T-helper 2 cell treated with Interferon-gamma antibody and Interleukin-4, amounts not matched to agents 5 μg/mL and 100 μg/mL, for 36 hours (primary cell): ENCODE data around the gene TMEM151B.
"Not testable (repeated sequence)": the region's sequence is repeated elsewhere in the genome, so short reads cannot be mapped to it uniquely, and the experiment has no call there.

Source experiments
- DNase-seq: peaks from one replicate; pipeline ENCODE4 v3.0.0; 2021; ENCODE audit warnings: low spot score
- H3K27ac Mint-ChIP-seq: one replicate; pipeline ENCODE4 v1.8.0; 2021; ENCODE audit warnings: mild to moderate bottlenecking, mixed read lengths
- H3K27me3 Mint-ChIP-seq: one replicate; pipeline ENCODE4 v1.8.0; 2021; ENCODE audit warnings: low read depth, mixed read lengths
- H3K36me3 Mint-ChIP-seq: one replicate; pipeline ENCODE4 v1.8.0; 2021; ENCODE audit warnings: low read depth, mixed read lengths
- H3K4me1 Mint-ChIP-seq: one replicate; pipeline ENCODE4 v1.8.0; 2021; ENCODE audit warnings: low read depth, mixed read lengths
- H3K4me3 Mint-ChIP-seq: one replicate; pipeline ENCODE4 v1.8.0; 2022; ENCODE audit warnings: mild to moderate bottlenecking, moderate library complexity, mixed read lengths
- H3K9me3 Mint-ChIP-seq: one replicate; pipeline ENCODE4 v1.8.0; 2021; ENCODE audit warnings: mixed read lengths

The TMEM151B gene

DNA sequence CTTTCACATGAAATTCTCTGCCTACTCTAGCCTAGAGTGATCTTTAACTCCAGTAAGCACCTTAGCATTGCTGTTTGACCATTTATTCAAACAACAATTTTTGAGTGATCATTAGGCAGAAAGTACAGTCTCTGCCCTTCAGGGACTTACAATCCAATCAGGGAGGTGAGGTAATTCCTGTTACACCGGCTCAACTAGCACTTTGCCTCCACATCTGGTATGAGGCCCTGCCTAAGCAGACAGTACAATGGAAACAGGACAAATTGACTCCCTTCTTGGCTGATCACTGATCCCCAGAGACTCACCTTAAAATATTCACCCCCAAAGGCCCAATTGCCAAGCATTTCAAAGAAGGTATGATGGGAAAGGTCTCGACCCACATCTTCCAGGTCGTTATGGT, 41.5 kb downstream of the TMEM151B start:
- Mint-ChIP-seq H3K9me3 (no peaks in the 10 kb centered on the region), H3K4me3 (peak overlapping the region; percentile 95), H3K36me3 (peaks cover 22% of the 10 kb centered on the region), H3K27ac (peak overlapping the region; percentile 88), H3K27me3 (peaks cover 2% of the 10 kb centered on the region), H3K4me1 (peaks cover 10% of the 10 kb centered on the region)
- DNase-seq = no peak

DNA sequence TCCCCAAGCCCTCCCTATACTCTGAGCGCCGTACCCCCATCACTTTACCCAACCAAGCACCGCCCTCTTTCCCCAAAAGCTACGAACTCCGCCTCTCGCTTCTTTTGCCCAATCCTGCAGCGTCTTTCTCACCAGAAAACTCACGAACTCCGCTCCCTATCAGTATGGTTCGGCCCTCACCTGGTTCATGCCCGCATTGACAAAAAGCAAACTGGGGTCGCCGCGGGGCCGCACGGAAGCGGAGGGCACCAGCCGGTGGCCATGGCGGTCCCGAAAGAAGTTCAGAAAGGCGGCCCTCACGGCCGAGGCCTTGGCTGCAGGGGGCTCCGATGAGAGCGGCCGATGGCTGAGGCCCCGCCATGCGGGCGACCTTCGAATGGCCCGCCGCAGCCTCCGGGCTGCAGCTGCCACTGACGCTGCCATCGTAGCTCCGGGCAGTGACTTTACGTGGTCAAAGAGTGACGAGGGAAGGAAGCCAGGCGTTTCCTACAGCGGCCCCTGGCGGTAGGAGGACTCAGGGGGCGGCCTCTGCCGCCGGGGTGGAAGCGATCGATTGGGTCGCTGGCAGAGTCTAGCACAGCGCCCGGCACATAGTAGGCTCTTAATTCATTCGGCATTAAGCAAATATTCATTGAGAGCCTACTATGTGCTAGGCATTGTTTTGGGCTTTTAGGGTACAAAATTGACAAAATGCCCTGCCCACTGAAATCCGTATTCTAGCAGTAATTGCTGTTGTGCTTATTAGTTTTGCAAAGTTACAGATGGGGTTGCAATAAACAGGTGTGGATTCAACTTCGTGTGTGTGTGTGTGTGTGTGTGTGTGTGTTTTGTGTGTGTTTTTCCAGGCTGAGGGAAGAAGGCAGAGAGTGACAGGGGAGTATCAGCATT, 42.9 kb downstream of the TMEM151B start, which contains the start of gene AARS2:
AARS2 (minus strand) TSS at position 447 of the 888 bp plus-strand sequence; CDS start at position 423, 24 bp downstream.
- Mint-ChIP-seq H3K27me3 (peaks cover 7% of the 10 kb centered on the region), H3K27ac (peak within 1 kb of the TSS; percentile 88), H3K9me3 (no peaks in the 10 kb centered on the region), H3K4me3 (peak within 1 kb of the TSS; percentile 95), H3K4me1 (peaks cover 10% of the 10 kb centered on the region), H3K36me3 (peaks cover 19% of the 10 kb centered on the region)
- peak; percentile 91 for DNase-seq

DNA sequence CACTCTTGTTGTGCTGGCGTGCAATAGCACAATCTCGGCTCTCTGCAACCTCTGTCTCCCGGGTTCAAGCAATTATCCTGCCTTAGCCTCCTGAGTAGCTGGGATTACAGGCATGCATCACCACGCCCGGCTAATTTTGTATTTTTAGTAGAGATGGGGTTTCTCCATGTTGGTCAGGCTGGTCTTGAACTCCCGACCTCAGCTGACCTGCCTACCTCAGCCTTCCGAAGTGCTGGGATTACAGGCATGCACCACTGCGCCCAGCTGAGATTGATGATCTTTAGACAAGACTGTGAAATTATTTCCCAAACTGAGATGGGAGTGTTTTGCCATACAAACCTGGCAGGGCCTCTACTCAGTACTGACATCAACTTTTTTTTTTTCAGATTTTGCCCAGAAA, 44.4 kb downstream of the TMEM151B start:
- not testable (repeated sequence) for H3K4me1 Mint-ChIP-seq, H3K4me3 Mint-ChIP-seq, DNase-seq, H3K9me3 Mint-ChIP-seq, H3K27ac Mint-ChIP-seq
- Mint-ChIP-seq H3K36me3 (peaks cover 11% of the 10 kb centered on the region), H3K27me3 (peaks cover 19% of the 10 kb centered on the region)

DNA sequence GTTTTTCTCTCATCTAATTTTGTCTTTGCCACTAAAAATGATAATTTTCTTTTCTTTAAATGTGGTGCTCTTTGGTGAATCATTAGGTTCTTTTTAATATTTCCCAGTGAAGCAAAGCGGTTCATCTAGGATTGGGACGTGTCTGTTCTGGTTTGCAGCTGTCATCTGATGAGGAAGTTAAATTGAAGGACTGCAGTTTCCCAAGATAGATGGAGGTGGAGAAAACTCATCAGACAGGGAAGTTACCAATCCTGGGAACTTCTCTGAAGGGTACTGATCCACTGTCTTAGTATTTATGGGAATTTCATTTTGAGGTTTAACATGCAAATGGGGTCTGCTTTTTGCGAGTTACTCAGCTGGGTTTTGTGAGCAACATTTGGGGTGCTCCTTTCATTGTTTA, 45.3 kb downstream of the TMEM151B start:
- DNase-seq = no peak
- H3K36me3 Mint-ChIP-seq = peaks cover 5% of the 10 kb centered on the region
- no peak overlapping the region for H3K4me3 Mint-ChIP-seq
- H3K27ac Mint-ChIP-seq = no peak overlapping the region
- H3K9me3 Mint-ChIP-seq = no peaks in the 10 kb centered on the region
- H3K27me3 Mint-ChIP-seq = peaks cover 27% of the 10 kb centered on the region
- peaks cover 10% of the 10 kb centered on the region for H3K4me1 Mint-ChIP-seq

DNA sequence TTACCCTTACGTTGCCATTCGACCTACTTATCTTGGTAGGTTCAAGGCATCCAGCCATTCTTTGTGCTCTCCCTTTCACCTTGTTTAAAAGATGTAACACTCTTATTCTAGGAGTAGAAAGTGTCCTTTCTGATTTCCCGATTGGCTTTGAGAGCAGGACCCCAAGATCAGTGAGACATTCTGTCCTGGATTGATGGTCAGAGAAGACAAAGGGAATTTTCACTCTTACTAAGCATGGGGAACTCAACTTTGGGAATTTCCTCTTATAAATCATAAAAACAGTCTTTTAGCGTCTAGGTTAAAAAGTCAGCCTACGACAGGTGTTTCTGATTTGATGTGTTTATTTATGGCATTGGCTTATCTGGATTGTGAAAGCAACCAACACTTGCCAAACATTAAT, 45.7 kb downstream of the TMEM151B start:
- Mint-ChIP-seq H3K36me3 (peaks cover 3% of the 10 kb centered on the region), H3K27me3 (peaks cover 29% of the 10 kb centered on the region), H3K4me3 (no peak overlapping the region), H3K27ac (no peak overlapping the region), H3K4me1 (peaks cover 10% of the 10 kb centered on the region), H3K9me3 (no peaks in the 10 kb centered on the region)
- no peak for DNase-seq

DNA sequence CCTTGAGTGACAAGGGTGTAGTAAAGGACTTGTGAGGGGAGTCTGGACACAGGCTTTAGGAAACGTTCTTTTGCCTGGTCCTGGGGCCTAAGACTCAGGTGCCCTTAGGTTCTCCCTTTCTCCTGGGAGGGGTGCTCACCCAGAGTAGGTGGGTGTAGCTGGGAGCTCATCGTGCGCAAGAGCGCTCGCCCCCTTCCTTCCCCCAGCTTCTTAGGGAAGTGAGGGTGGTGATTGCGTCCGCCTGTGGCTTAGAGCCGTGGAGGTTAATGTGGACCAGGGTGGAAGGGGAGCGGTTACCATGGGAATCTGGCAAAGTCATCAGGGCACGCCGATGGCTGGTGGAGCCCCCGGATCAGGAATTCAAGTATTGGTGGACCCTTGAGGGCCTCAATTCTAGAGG, 46.2 kb downstream of the TMEM151B start:
- peaks cover 31% of the 10 kb centered on the region for H3K27me3 Mint-ChIP-seq
- peaks cover 10% of the 10 kb centered on the region for H3K4me1 Mint-ChIP-seq
- H3K9me3 Mint-ChIP-seq = no peaks in the 10 kb centered on the region
- peaks cover 2% of the 10 kb centered on the region for H3K36me3 Mint-ChIP-seq
- no peak overlapping the region for H3K27ac Mint-ChIP-seq
- no peak for DNase-seq
- no peak overlapping the region for H3K4me3 Mint-ChIP-seq

DNA sequence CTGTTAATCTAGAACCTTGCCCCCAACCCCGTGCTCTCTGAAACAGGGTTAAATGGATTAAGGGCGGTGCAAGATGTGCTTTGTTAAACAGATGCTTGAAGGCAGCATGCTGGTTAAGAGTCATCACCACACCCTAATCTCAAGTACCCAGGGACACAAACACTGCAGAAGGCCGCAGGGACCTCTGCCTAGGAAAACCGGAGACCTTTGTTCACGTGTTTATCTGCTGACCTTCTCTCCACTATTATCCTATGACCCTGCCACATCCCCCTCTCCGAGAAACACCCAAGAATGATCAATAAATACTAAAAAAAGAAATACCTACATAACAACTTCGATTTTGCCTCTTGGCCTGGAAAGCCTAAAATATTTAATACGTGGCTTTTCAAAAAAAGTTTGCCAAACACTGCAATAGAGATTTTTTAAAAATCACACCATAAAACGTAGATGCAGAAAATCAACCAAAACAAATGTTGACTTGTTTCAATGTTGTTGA, 46.9 kb downstream of the TMEM151B start:
- H3K36me3 Mint-ChIP-seq, H3K4me3 Mint-ChIP-seq, H3K4me1 Mint-ChIP-seq, H3K9me3 Mint-ChIP-seq, H3K27ac Mint-ChIP-seq, DNase-seq: not testable (repeated sequence)
- peaks cover 31% of the 10 kb centered on the region for H3K27me3 Mint-ChIP-seq

DNA sequence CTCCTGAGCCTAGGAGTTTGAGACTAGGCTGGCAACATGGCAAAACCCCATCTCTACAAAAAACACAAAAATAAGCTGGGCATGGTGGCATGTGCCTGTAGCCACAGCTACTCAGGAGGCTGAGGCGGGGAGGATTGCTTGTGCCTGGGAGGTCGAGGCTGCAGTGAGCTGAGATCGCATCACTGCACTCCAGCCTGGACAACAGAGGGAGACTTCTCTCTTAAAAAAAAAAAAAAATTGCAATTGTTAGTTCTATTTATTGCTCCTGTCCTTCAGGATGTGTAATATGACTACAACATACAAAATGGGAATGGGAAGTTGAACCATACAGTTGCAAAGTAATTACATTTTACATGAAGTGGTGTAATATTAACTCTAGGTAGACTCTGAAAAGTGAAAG, 51.0 kb downstream of the TMEM151B start:
- no peaks in the 10 kb centered on the region for H3K36me3 Mint-ChIP-seq
- H3K9me3 Mint-ChIP-seq = no peaks in the 10 kb centered on the region
- no peak overlapping the region for H3K4me3 Mint-ChIP-seq
- no peaks in the 10 kb centered on the region for H3K4me1 Mint-ChIP-seq
- peaks cover 39% of the 10 kb centered on the region for H3K27me3 Mint-ChIP-seq
- no peak overlapping the region for H3K27ac Mint-ChIP-seq
- DNase-seq = no peak

DNA sequence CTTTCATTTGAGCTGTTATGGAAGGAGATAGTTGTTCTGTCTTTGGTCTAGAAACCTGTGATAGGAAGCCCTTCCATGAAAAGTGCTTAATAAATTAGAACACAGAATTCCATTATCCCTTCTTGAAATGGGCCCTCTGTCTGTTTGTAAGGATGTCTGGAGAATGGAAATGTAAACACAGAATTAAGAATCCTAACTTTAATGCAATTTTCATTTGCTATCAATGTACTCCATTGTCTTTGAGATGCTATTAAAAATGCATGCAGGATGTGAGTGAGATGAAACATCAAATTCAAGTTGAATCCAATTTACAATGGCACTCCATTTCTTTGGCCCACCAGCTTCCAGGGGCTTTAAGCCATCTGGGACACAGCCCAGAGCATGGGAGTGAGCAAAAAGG, 56.8 kb downstream of the TMEM151B start:
- Mint-ChIP-seq H3K4me3 (no peak overlapping the region), H3K36me3 (no peaks in the 10 kb centered on the region), H3K27ac (no peak overlapping the region), H3K27me3 (peaks cover 40% of the 10 kb centered on the region), H3K9me3 (no peaks in the 10 kb centered on the region), H3K4me1 (no peaks in the 10 kb centered on the region)
- DNase-seq = no peak

DNA sequence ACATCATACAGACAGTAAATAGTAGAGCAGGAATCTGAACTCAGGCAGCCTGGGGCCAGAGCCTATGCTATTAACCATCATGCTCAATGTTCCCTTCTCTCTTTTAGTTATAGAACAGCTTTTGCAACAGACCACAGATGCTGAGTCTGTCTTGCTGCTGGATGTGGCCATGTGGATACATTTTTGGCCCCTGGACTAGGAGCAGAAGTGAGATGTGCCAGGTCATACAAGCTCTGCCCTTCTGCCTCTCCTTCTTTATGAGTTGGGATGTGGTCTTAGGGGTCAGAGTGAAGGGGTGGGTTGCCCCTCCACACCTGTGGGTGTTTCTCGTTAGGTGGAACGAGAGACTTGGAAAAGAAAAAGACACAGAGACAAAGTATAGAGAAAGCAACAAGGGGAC, 57.5 kb downstream of the TMEM151B start:
- DNase-seq = no peak

DNA sequence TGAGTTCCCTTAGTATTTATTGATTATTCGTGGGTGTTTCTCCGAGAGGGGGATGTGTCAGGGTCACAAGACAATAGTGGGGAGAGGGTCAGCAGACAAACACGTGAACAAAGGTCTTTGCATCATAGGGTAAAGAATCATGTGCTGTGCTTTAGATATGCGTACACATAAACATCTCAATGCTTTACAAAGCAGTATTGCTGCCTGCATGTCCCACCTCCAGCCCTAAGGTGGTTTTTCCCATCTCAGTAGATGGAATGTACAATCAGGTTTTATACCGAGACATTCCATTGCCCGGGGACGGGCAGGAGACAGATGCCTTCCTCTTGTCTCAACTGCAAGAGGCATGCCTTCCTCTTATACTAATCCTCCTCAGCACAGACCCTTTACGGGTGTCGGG, 58.0 kb downstream of the TMEM151B start:
- H3K27me3 Mint-ChIP-seq = peaks cover 40% of the 10 kb centered on the region
- H3K4me3 Mint-ChIP-seq, H3K9me3 Mint-ChIP-seq, DNase-seq, H3K36me3 Mint-ChIP-seq, H3K4me1 Mint-ChIP-seq, H3K27ac Mint-ChIP-seq: not testable (repeated sequence)

More for the DNA sequence above, 57.5 kb downstream of the TMEM151B start:
- H3K4me3 Mint-ChIP-seq = no peak overlapping the region
- H3K36me3 Mint-ChIP-seq = no peaks in the 10 kb centered on the region
- peaks cover 41% of the 10 kb centered on the region for H3K27me3 Mint-ChIP-seq
- no peaks in the 10 kb centered on the region for H3K4me1 Mint-ChIP-seq
- no peak overlapping the region for H3K27ac Mint-ChIP-seq
- no peaks in the 10 kb centered on the region for H3K9me3 Mint-ChIP-seq

DNA sequence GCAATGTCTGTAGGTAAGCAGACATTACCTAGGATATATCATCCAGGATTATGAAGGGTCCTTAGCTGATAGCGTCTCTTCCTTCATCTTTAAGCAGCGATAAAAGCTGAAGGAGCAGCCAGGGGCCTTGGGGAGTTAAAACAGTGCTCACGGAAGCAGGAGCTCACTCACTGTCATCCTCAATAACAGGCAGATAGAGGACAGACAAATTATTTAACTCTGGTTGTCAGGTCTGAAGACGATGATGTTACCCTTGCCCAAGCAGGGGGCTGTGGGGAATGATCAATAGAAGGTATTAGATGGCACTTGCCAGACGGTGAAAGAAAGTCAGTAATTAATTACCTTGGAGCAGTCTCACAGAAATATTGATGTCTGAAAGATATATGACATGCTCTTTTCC, 59.6 kb downstream of the TMEM151B start:
- no peaks in the 10 kb centered on the region for H3K36me3 Mint-ChIP-seq
- no peak overlapping the region for H3K27ac Mint-ChIP-seq
- H3K9me3 Mint-ChIP-seq = no peaks in the 10 kb centered on the region
- H3K4me1 Mint-ChIP-seq = no peaks in the 10 kb centered on the region
- no peak for DNase-seq
- H3K4me3 Mint-ChIP-seq = no peak overlapping the region
- H3K27me3 Mint-ChIP-seq = peaks cover 40% of the 10 kb centered on the region

DNA sequence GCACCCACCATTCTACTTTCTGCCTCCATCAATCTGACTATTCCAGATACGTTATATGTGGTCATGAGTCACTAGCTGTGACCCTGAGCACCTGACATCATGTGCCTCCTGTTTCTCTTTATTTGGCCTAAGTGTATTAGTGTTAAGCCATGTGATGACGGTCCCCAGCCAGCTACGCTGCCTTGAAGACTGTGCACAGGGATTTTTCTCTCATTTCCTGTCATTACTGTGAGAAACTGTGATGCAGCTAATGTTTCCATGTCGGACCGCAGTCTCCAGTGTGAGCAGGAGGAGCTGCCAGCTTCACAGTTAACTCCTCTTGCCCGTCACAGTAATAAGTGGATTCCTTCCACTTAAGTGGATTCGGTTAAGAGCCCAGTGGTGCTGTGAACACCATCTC, 62.3 kb downstream of the TMEM151B start:
- Mint-ChIP-seq H3K36me3 (no peaks in the 10 kb centered on the region), H3K27ac (no peak overlapping the region), H3K9me3 (no peaks in the 10 kb centered on the region), H3K27me3 (peaks cover 31% of the 10 kb centered on the region), H3K4me1 (no peaks in the 10 kb centered on the region), H3K4me3 (no peak overlapping the region)
- DNase-seq = no peak

DNA sequence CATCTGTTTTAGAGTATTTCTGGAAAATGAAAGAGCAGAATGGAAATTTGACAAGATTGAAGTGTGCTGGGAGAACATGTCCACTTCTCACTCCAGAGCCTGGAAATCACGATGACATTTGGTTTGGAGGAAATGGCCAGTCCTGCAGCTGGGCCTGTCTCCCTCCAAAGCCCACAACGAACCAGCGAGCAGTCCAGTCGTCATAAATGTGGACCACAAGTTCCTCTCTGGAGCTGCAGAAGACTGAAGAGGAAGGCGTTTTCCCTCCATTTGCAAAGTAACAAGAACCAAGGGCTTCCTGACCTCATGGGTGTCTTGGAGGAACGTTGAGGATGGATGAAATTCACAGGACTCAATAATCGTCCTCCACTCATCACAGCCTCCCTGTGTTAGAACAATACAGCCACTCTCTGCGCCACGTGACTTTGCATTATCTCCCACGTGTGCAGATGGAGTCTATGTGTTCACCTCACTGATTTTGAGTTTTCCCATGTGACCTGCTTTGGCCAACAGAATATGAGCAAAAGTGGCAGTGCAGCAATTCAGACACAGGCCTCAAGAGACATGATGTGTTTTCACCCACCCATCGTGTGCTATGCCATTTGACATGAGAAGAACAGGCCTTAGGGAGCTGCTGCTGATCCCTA, 63.1 kb downstream of the TMEM151B start:
- H3K9me3 Mint-ChIP-seq = no peaks in the 10 kb centered on the region
- no peak for DNase-seq
- H3K27ac Mint-ChIP-seq = no peak overlapping the region
- H3K36me3 Mint-ChIP-seq = no peaks in the 10 kb centered on the region
- H3K4me3 Mint-ChIP-seq = no peak overlapping the region
- H3K27me3 Mint-ChIP-seq = peaks cover 27% of the 10 kb centered on the region
- H3K4me1 Mint-ChIP-seq = no peaks in the 10 kb centered on the region
